ENCODE results near the gene IGSF8. TPM values are rescaled to one million over a fixed set of nuclear protein-coding genes. Genes with fewer than 3 reads are reported as not detected.
A peak's percentile ranks its signal among the peaks of the same experiment; 100 is the strongest.

The IGSF8 gene
- total RNA-seq, 1 donor, result 12.9 TPM

- Histone ChIP-seq H3K27me3 (ENCODE audit: insufficient read depth, low read length) (no peaks in the 10 kb centered on the region), H3K4me1 (ENCODE audit: insufficient read depth, low read length) (peaks cover 80% of the 10 kb centered on the region), H3K9me3 (ENCODE audit: low read depth, low read length) (no peaks in the 10 kb centered on the region), H3K4me3 (ENCODE audit: low read length) (no peak overlapping the region)
Measured at GRCh38 chr1:160101037-160101716, 2.8 kb upstream of the IGSF8 start.

- Histone ChIP-seq H3K4me1 (ENCODE audit: insufficient read depth, low read length) (peaks cover 79% of the 10 kb centered on the region), H3K4me3 (ENCODE audit: low read length) (no peak overlapping the region), H3K9me3 (ENCODE audit: low read depth, low read length) (no peaks in the 10 kb centered on the region), H3K27me3 (ENCODE audit: insufficient read depth, low read length) (no peaks in the 10 kb centered on the region)
Measured at GRCh38 chr1:160099716-160100375, 1.4 kb upstream of the IGSF8 start.

DNA sequence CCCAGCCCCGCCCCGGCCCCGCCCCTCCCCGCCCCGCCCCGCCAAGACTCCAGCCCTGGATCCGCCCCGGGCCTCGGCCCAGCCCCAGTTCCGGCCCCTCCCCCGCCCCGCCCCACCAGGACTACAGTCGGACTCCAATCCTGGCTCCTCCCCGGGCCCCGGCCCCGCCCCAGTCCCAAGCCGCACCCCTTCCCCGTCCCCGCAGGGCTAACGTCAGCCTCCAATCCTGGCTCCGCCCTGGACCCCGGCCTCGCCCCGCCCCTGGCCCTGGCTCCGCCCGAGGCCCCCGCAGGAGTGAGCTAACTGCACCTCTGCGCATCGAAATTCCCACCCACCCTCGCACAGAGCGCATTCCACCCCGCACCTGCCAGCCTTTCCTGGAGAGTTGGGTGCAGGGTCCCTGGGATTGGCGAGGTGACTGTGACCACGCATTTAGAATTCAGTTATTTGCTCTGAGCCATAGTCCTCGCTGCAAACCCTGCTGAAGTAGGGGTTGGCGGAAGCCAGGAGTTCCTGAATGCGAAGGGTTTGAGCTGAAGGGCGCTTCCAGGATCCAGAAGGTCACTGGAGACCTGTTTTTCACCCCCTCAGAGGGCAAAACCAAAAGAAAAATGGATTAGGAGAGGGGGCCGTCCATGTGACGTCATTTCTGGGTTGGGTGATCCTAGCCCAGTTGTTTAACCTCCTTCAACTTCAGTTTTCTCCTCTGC is 588 bp upstream of the IGSF8 start:
- H3K4me3 ChIP-seq (ENCODE audit: low read length), result peak overlapping the region; percentile 54
- no peaks in the 10 kb centered on the region for H3K27me3 ChIP-seq (ENCODE audit: insufficient read depth, low read length)
- no peaks in the 10 kb centered on the region for H3K9me3 ChIP-seq (ENCODE audit: low read depth, low read length)
- H3K4me1 ChIP-seq (ENCODE audit: insufficient read depth, low read length), result peaks cover 70% of the 10 kb centered on the region

- peaks cover 59% of the 10 kb centered on the region for H3K4me1 ChIP-seq (ENCODE audit: insufficient read depth, low read length)
- peak overlapping the region; percentile 67 for H3K4me3 ChIP-seq (ENCODE audit: low read length)
Measured at GRCh38 chr1:160097151-160097910, 1.1 kb downstream of the IGSF8 start.

GRCh38 chr1:160096274-160097116 is 1.9 kb downstream of the IGSF8 start:
- no peak overlapping the region for H3K4me3 ChIP-seq (ENCODE audit: low read length)
- no peaks in the 10 kb centered on the region for H3K27me3 ChIP-seq (ENCODE audit: insufficient read depth, low read length)
- H3K9me3 ChIP-seq (ENCODE audit: low read depth, low read length), result no peaks in the 10 kb centered on the region
- H3K4me1 ChIP-seq (ENCODE audit: insufficient read depth, low read length), result peaks cover 50% of the 10 kb centered on the region

More at GRCh38 chr1:160097151-160097910, 1.1 kb downstream of the IGSF8 start:
- no peaks in the 10 kb centered on the region for H3K27me3 ChIP-seq (ENCODE audit: insufficient read depth, low read length)
- H3K9me3 ChIP-seq (ENCODE audit: low read depth, low read length), result no peaks in the 10 kb centered on the region

DNA sequence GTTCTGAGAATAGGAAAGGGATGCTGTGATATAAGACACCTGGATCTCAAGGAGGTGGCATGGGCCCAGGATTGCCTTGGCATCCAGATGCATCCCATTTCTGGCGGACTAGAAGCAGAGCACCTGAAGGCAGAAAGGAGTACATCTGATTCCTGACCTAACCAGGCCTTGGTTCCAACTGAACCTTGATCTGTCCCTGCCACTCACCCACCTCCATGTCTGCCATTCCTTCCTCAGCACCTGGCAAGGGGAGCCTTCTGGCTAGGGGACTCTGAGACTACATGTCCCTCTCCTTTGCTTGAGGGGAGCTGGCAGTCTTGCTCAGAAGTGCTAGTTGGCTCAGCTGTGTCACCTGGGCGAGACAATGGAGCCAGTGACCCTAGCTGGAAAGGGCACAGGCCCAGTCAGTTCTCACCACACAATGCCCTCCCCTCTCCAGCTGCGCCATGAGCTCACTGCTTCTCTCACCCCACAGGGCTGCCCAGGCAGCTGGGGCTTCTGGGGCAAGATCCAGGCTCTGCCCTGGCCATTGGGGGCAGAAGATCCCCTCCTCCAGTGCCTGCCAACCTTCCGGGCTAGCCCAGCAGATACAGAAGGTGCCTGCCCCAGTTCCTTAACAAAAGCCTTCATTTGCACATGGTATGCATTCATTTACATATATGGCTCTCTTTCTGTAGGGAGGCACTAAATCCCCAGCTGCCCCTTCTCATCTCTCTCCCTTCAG is 2.9 kb downstream of the IGSF8 start:
- Histone ChIP-seq H3K9me3 (ENCODE audit: low read depth, low read length) (no peaks in the 10 kb centered on the region), H3K4me1 (ENCODE audit: insufficient read depth, low read length) (peaks cover 41% of the 10 kb centered on the region), H3K4me3 (ENCODE audit: low read length) (no peak overlapping the region), H3K27me3 (ENCODE audit: insufficient read depth, low read length) (no peaks in the 10 kb centered on the region)

GRCh38 chr1:160094806-160095205 is 3.6 kb downstream of the IGSF8 start:
- H3K4me1 ChIP-seq (ENCODE audit: insufficient read depth, low read length), result peaks cover 38% of the 10 kb centered on the region
- H3K4me3 ChIP-seq (ENCODE audit: low read length), result no peak overlapping the region
- H3K27me3 ChIP-seq (ENCODE audit: insufficient read depth, low read length), result no peaks in the 10 kb centered on the region
- H3K9me3 ChIP-seq (ENCODE audit: low read depth, low read length), result no peaks in the 10 kb centered on the region

- Histone ChIP-seq H3K27me3 (ENCODE audit: insufficient read depth, low read length) (no peaks in the 10 kb centered on the region), H3K4me3 (ENCODE audit: low read length) (no peak overlapping the region), H3K9me3 (ENCODE audit: low read depth, low read length) (no peaks in the 10 kb centered on the region), H3K4me1 (ENCODE audit: insufficient read depth, low read length) (peaks cover 33% of the 10 kb centered on the region)
Measured at GRCh38 chr1:160094291-160094625, 4.2 kb downstream of the IGSF8 start.

DNA sequence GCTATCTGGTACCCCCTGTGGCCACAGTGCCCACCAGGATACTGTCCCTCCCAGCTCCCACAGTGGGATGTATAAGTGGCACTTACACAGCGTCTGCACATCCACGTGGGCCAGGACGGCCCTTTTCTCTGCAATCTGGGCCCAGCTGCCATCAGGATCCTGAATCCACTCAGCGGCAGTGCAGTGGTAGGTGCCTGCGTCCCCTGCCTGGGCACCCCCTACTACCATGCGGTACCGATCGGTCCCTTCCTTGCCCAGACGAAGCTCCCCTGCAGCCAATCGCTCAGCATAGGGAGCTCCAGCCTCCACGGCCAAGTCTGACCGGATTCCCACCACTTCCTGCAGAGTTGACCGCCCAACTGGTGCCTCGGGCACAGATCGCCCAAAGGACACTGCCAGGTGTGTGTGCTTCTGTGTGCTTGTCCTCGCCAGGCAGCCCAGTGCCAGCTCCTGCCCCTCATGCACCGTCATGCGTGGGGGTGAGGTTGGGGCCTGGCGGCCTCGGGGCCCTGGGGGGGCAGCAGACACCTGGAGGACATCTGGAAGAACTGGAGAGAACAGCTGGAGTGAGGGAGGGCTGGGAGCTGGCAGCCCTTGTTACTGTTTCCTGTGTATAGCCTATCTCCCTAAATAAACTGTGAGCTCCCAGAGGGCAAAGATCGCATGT is 4.7 kb downstream of the IGSF8 start:
- Histone ChIP-seq H3K9me3 (ENCODE audit: low read depth, low read length) (no peaks in the 10 kb centered on the region), H3K27me3 (ENCODE audit: insufficient read depth, low read length) (no peaks in the 10 kb centered on the region), H3K4me1 (ENCODE audit: insufficient read depth, low read length) (peaks cover 30% of the 10 kb centered on the region), H3K4me3 (ENCODE audit: low read length) (no peak overlapping the region)

DNA sequence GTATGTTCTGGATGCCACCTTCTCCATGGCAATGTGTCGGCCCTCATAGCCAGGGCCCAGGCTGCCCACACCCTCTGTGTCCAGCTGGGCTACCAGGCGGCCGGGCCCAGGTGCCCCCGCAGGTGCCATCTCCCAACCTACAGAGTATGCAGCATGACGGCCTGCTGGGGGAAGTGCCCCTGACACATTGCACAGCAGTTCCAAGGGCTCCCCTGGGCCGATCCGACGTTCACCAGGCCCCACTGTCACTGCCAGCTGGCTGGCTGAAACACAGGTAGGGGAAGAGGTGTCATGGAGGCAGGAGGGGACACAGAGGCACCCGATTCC is 5.4 kb downstream of the IGSF8 start:
- peaks cover 28% of the 10 kb centered on the region for H3K4me1 ChIP-seq (ENCODE audit: insufficient read depth, low read length)
- H3K27me3 ChIP-seq (ENCODE audit: insufficient read depth, low read length), result no peaks in the 10 kb centered on the region
- H3K4me3 ChIP-seq (ENCODE audit: low read length), result no peak overlapping the region
- H3K9me3 ChIP-seq (ENCODE audit: low read depth, low read length), result no peaks in the 10 kb centered on the region

DNA sequence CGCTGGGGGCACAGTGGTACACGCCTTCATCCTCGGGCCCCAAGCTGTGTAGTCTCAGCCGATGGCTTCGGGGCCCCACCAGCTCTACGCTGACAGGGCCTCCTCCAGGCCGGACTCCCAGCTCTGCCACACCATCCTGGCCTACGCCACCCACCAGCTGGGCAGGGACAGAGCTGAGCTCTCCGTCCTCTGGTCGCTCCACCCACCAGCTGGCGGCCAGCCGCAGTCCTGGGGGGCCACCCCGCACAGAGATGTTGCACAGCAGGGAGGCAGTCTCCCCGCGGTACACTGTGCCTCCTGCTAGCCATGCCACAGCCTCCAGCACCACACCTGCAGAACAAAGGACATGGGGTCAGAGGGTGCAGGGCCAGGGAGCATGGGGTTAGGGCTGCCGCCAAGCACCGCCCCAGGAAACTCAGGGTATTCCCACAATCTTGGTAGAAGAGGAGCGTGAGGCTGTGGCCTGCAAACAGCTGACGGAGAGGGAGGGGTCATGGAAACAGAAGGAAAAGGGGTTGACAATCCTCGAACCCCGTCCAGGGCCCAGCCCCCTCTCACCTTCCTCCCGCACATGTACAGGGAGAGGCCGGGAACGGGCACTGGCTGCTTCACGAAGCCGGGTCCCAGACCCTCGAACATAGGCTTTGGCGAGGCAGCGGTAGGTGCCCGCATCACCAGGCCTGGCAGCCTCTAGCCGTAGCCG is 5.9 kb downstream of the IGSF8 start:
- no peaks in the 10 kb centered on the region for H3K27me3 ChIP-seq (ENCODE audit: insufficient read depth, low read length)
- peaks cover 23% of the 10 kb centered on the region for H3K4me1 ChIP-seq (ENCODE audit: insufficient read depth, low read length)
- H3K9me3 ChIP-seq (ENCODE audit: low read depth, low read length), result no peaks in the 10 kb centered on the region
- H3K4me3 ChIP-seq (ENCODE audit: low read length), result no peak overlapping the region

DNA sequence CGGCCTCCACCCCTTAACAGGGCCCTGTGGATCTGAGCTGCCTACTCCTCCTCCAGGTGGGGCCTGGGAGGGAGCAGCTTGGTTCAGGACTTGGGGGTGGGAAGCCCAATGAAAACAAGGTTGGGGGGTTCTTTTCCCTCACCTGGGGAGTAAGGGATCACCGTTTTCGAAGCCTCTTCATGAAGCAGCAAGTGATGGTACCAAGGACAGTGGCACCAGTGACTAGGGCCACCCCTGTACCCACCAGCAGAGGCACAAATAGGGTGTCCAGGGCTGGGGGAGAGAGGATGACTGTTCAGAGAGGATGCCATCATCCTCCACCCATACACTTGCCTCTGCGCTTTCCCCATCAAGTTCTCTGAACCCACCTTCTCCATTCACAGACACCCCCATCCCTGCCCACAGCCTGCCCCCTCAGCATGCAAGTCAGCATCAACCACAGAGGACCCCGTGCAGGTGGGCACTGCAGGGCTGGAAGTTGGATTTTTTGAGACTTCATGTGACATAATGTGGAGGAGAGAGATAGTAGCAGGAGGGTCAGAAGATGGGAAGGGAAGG is 6.7 kb downstream of the IGSF8 start:
- H3K4me3 ChIP-seq (ENCODE audit: low read length), result no peak overlapping the region
- peaks cover 15% of the 10 kb centered on the region for H3K4me1 ChIP-seq (ENCODE audit: insufficient read depth, low read length)
- H3K27me3 ChIP-seq (ENCODE audit: insufficient read depth, low read length), result no peaks in the 10 kb centered on the region
- H3K9me3 ChIP-seq (ENCODE audit: low read depth, low read length), result no peaks in the 10 kb centered on the region

DNA sequence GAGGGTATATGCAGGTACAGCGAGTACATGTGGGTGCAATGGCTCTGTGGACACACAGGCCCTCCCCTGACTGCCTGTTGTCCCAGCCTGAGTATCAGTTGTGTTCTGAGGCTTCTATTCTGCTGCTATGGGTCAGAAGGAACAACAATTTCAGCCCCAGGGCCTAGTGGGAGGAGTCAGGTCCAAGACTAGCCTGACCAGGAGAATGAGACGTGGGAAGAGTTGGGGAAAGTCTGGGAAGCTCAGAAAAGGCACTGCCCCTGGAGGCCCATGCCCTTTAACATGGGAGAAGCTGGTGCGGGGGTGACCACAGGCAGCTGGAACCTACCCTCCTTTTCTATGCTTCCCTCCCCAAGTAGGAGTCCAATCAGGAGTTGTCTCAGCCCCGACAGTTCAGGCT is 7.7 kb downstream of the IGSF8 start:
- Histone ChIP-seq H3K9me3 (ENCODE audit: low read depth, low read length) (no peaks in the 10 kb centered on the region), H3K4me1 (ENCODE audit: insufficient read depth, low read length) (peaks cover 5% of the 10 kb centered on the region), H3K4me3 (ENCODE audit: low read length) (no peak overlapping the region), H3K27me3 (ENCODE audit: insufficient read depth, low read length) (no peaks in the 10 kb centered on the region)
